H9 (cell line): ENCODE data around the gene IFNK. TPM values are rescaled to one million over a fixed set of nuclear protein-coding genes. Genes with fewer than 3 reads are reported as not detected.

Source experiments
- DNase-seq: peaks from one replicate; pipeline ENCODE4 v3.0.0-alpha.2; 2017
- H2AFZ ChIP-seq: one replicate; pipeline ENCODE4 v1.6.1; 2013; ENCODE audit warnings: mild to moderate bottlenecking, low read length, control low read depth, moderate library complexity
- H2AK5ac ChIP-seq: 2 replicates; pipeline ENCODE4 v1.6.1; 2013; ENCODE audit warnings: low read length, control low read depth, mixed read lengths; ENCODE audit not compliant: insufficient read length
- H2BK120ac ChIP-seq: one replicate; pipeline ENCODE4 v1.6.1; 2013; ENCODE audit warnings: low read depth, mild to moderate bottlenecking, low read length, control low read depth, inconsistent platforms; ENCODE audit not compliant: poor library complexity, severe bottlenecking
- H2BK12ac ChIP-seq: 2 replicates; pipeline ENCODE4 v1.6.1; 2013; ENCODE audit warnings: low read length, control low read depth, mixed read lengths, low read depth; ENCODE audit not compliant: insufficient read length
- H2BK15ac ChIP-seq: 2 replicates; pipeline ENCODE4 v1.6.1; 2013; ENCODE audit warnings: low read depth, low read length, control low read depth
- H2BK20ac ChIP-seq: one replicate; pipeline ENCODE4 v1.6.1; 2013; ENCODE audit warnings: low read depth, mild to moderate bottlenecking, low read length, control low read depth, inconsistent platforms; ENCODE audit not compliant: poor library complexity, severe bottlenecking
- H2BK5ac ChIP-seq: 2 replicates; pipeline ENCODE4 v1.6.1; 2013; ENCODE audit warnings: low read length, control low read depth, mixed read lengths; ENCODE audit not compliant: insufficient read length
- H3K14ac ChIP-seq: 2 replicates; pipeline ENCODE4 v1.6.1; 2013; ENCODE audit warnings: low read length, control low read depth; ENCODE audit not compliant: insufficient read depth
- H3K18ac ChIP-seq: 2 replicates; pipeline ENCODE4 v1.6.1; 2013; ENCODE audit warnings: low read depth, mild to moderate bottlenecking, mixed read lengths, low read length, control low read depth; ENCODE audit not compliant: insufficient read length
- H3K23ac ChIP-seq: 2 replicates; pipeline ENCODE4 v1.6.1; 2013; ENCODE audit warnings: low read length, control low read depth, mixed read lengths, low read depth; ENCODE audit not compliant: insufficient read length
- H3K23me2 ChIP-seq: 2 replicates; pipeline ENCODE4 v1.6.1; 2013; ENCODE audit warnings: low read depth, mild to moderate bottlenecking, mixed read lengths, low read length, control low read depth; ENCODE audit not compliant: insufficient read length, poor library complexity, severe bottlenecking
- H3K27ac ChIP-seq: 2 replicates; pipeline ENCODE4 v1.5.1; 2013; ENCODE audit warnings: low read length, control low read depth, mixed read lengths, low read depth; ENCODE audit not compliant: insufficient read length
- H3K27me3 ChIP-seq: 2 replicates; pipeline ENCODE4 v1.6.1; 2013; ENCODE audit warnings: low read length, control low read depth, inconsistent platforms; ENCODE audit not compliant: insufficient read depth
- H3K4ac ChIP-seq: 2 replicates; pipeline ENCODE4 v1.6.1; 2013; ENCODE audit warnings: low read depth, mild to moderate bottlenecking, control low read depth, inconsistent platforms, low read length, moderate library complexity
- H3K4me1 ChIP-seq: 2 replicates; pipeline ENCODE4 v1.6.1; 2013; ENCODE audit warnings: low read length, control low read depth, inconsistent platforms; ENCODE audit not compliant: insufficient read depth
- H3K4me2 ChIP-seq: 2 replicates; pipeline ENCODE4 v1.6.1; 2013; ENCODE audit warnings: low read length, control low read depth, mixed read lengths; ENCODE audit not compliant: insufficient read length, insufficient read depth
- H3K56ac ChIP-seq: 2 replicates; pipeline ENCODE4 v1.6.1; 2013; ENCODE audit warnings: low read depth, mild to moderate bottlenecking, mixed read lengths, low read length, control low read depth; ENCODE audit not compliant: insufficient read length
- H3K79me1 ChIP-seq: 2 replicates; pipeline ENCODE4 v1.6.1; 2013; ENCODE audit warnings: low read depth, mild to moderate bottlenecking, moderate library complexity, low read length, control low read depth, inconsistent platforms; ENCODE audit not compliant: insufficient read depth, poor library complexity, severe bottlenecking
- H3K79me2 ChIP-seq: 2 replicates; pipeline ENCODE4 v1.6.1; 2013; ENCODE audit warnings: low read length, control low read depth, inconsistent platforms; ENCODE audit not compliant: insufficient read depth
- H3K9ac ChIP-seq: 2 replicates; pipeline ENCODE4 v1.6.1; 2013; ENCODE audit warnings: low read length, control low read depth, mixed read lengths; ENCODE audit not compliant: insufficient read length; ENCODE audit errors: extremely low read depth
- H3K9me3 ChIP-seq: one replicate; pipeline ENCODE4 v1.6.1; 2013; ENCODE audit warnings: low read depth, low read length, inconsistent platforms; ENCODE audit not compliant: control insufficient read depth
- H3T11ph ChIP-seq: one replicate; pipeline ENCODE4 v1.6.1; 2013; ENCODE audit warnings: mild to moderate bottlenecking, low read length, control low read depth, inconsistent platforms
- H4K20me1 ChIP-seq: one replicate; pipeline ENCODE4 v1.6.1; 2013; ENCODE audit not compliant: control insufficient read depth, insufficient read length, insufficient read depth
- H4K5ac ChIP-seq: 2 replicates; pipeline ENCODE4 v1.6.1; 2013; ENCODE audit warnings: low read depth, mild to moderate bottlenecking, mixed read lengths, low read length, control low read depth; ENCODE audit not compliant: insufficient read length
- H4K8ac ChIP-seq: replicated peaks from 2 replicates; pipeline ENCODE4 v1.6.1; 2013; ENCODE audit warnings: low read length, control low read depth, mixed read lengths, low read depth; ENCODE audit not compliant: insufficient read length
- H4K91ac ChIP-seq: 2 replicates; pipeline ENCODE4 v1.6.1; 2013; ENCODE audit warnings: low read depth, mild to moderate bottlenecking, moderate library complexity, mixed read lengths, low read length, control low read depth; ENCODE audit not compliant: insufficient read length
- H3K27ac Mint-ChIP-seq, 3 experiments: 2 replicates in 2 of 3; 3 replicates in 1 of 3; pipeline ENCODE4 v1.8.0; 2020 to 2021; ENCODE audit warnings: mixed read lengths in 3 of 3, mild to moderate bottlenecking in 1 of 3, moderate library complexity in 1 of 3
- H3K27me3 Mint-ChIP-seq: 2 replicates; pipeline ENCODE4 v1.8.0; 2021; ENCODE audit warnings: low read depth, mild to moderate bottlenecking, moderate library complexity, mixed read lengths
- H3K36me3 Mint-ChIP-seq, 3 experiments: 2 replicates in 2 of 3; 3 replicates in 1 of 3; pipeline ENCODE4 v1.8.0; 2020 to 2021; ENCODE audit warnings: low read depth in 3 of 3, mixed read lengths in 3 of 3; ENCODE audit not compliant: insufficient read depth in 1 of 3
- H3K4me1 Mint-ChIP-seq, 2 experiments: 2 replicates each; pipeline ENCODE4 v1.8.0; 2020; ENCODE audit warnings: mixed read lengths in 2 of 2
- H3K4me3 Mint-ChIP-seq, 2 experiments: 2 replicates in 1 of 2; 3 replicates in 1 of 2; pipeline ENCODE4 v1.8.0; 2020 to 2021; ENCODE audit warnings: mild to moderate bottlenecking in 2 of 2, mixed read lengths in 2 of 2, moderate library complexity in 1 of 2
- H3K9me3 Mint-ChIP-seq, 2 experiments: 2 replicates in 1 of 2; 3 replicates in 1 of 2; pipeline ENCODE4 v1.8.0; 2020; ENCODE audit warnings: mild to moderate bottlenecking in 2 of 2, mixed read lengths in 2 of 2, moderate library complexity in 1 of 2
- CTCF ChIP-seq: fragments of 200-600 bp; sonication (generic); conservative IDR thresholded peaks from 3 replicates; pipeline ENCODE4 v1.8.0; 2021; ENCODE audit warnings: antibody characterized with exemption, mild to moderate bottlenecking
- WGBS: extraction: QIAGEN DNeasy Blood & Tissue Kit; methylation state at CpG from one replicate; pipeline ENCODE4 v1.1.7; 2013; ENCODE audit warnings: missing lambda C conversion rate, low lambda C conversion rate, mixed read lengths; ENCODE audit not compliant: insufficient read length; ENCODE audit errors: extremely low coverage; 5-methylcytosine and 5-hydroxymethylcytosine counted together
- total RNA-seq: library from RNA; stranded (reverse); gene quantifications from 2 replicates; pipeline ENCODE4 v1.2.1, GENCODE V29; 2021

The IFNK gene
- total RNA-seq, 1 experiment from 2014 or later, result not detected

GRCh38 chr9:27564670-27565069 is 40.6 kb downstream of the IFNK start:
- Histone ChIP-seq H2BK15ac (no peak overlapping the region), H2BK5ac (no peak overlapping the region), H3K23me2 (no peaks in the 10 kb centered on the region), H3K23ac (no peak overlapping the region), H3K56ac (no peak overlapping the region), H3K27me3 (no peaks in the 10 kb centered on the region), H4K8ac (no peak overlapping the region), H4K20me1 (no peaks in the 10 kb centered on the region), H4K91ac (no peak overlapping the region), H3K9ac (no peak overlapping the region), H3K27ac (no peak overlapping the region), H3K14ac (no peak overlapping the region), H3K9me3 (no peaks in the 10 kb centered on the region), H2BK12ac (no peak overlapping the region), H3K4ac (no peak overlapping the region), H2AFZ (no peak overlapping the region), H4K5ac (no peak overlapping the region), H3K79me2 (no peaks in the 10 kb centered on the region), H3K4me1 (no peaks in the 10 kb centered on the region), H3T11ph (no peak overlapping the region), H2BK120ac (no peak overlapping the region), H2BK20ac (no peak overlapping the region), H3K18ac (no peak overlapping the region), H3K4me2 (no peak overlapping the region), H3K79me1 (no peaks in the 10 kb centered on the region), H2AK5ac (no peak overlapping the region)
- Mint-ChIP-seq H3K27ac (no peak overlapping the region), H3K36me3 (peaks cover 9 to 35% (median 34%) of the 10 kb centered on the region in 3 experiments; a peak in 6 of 7 replicates), H3K4me1 (no peaks in the 10 kb centered on the region), H3K27me3 (no peaks in the 10 kb centered on the region), H3K4me3 (no peak overlapping the region), H3K9me3 (no peaks in the 10 kb centered on the region)
- no CpG with 5 or more reads among the region's 1 CpG for WGBS
- no peak for DNase-seq
- TF ChIP-seq CTCF, result no peak
